AG04449 (cell line): ENCODE measurements around the gene DGKB.

Experiments
- CTCF ChIA-PET: fragments of 350-600 bp; formaldehyde crosslinking; extraction: SDS; loops from one replicate; lab custom pipeline; 2021; ENCODE audit warnings: antibody characterized with exemption; lab: Yijun Ruan, JAX
- POLR2A ChIA-PET: fragments of 400-600, 350-600 bp; formaldehyde crosslinking; extraction: SDS; loops from one replicate; lab custom pipeline; 2020; ENCODE audit warnings: antibody characterized with exemption, inconsistent platforms; lab: Yijun Ruan, JAX
- DNase-seq: peaks from one replicate; pipeline ENCODE4 v3.0.0-alpha.2; 2010; ENCODE audit warnings: low read depth, low spot score
- H3K4me3 ChIP-seq: 2 replicates; pipeline ENCODE4 v1.5.1; 2011; ENCODE audit warnings: low read depth, mild to moderate bottlenecking, control low read depth, low read length
- CTCF ChIP-seq: IDR thresholded peaks from one replicate; pipeline ENCODE4 v1.5.1; 2011; ENCODE audit warnings: mild to moderate bottlenecking, moderate library complexity, low read length, control low read depth, inconsistent platforms; ENCODE audit not compliant: insufficient read depth; ENCODE audit errors: missing control alignments

DGKB gene

GRCh38 chr7:14457568-14458453 lies 444.7 kb downstream of the DGKB start:
- ChIA-PET POLR2A (no interaction called here), CTCF (interaction anchor here (0.8 to 4.8 kb wide), 13 partner anchors 10 to 1181 kb away, joined by 3 to 48 read pairs (median 4); no protein-coding TSS in a partner anchor)
- DNase-seq, result peak; percentile 1
- TF ChIP-seq CTCF, result peak; percentile 63
- no peak overlapping the region for H3K4me3 ChIP-seq

GRCh38 chr7:14449291-14449690 lies 453.3 kb downstream of the DGKB start:
- no peak for TF ChIP-seq CTCF
- no peak overlapping the region for H3K4me3 ChIP-seq
- CTCF ChIA-PET, result no interaction called here
- DNase-seq, result no peak
- POLR2A ChIA-PET, result no interaction called here

GRCh38 chr7:14446829-14447228 lies 455.7 kb downstream of the DGKB start:
- TF ChIP-seq CTCF, result no peak
- no peak for DNase-seq
- H3K4me3 ChIP-seq, result no peak overlapping the region
- ChIA-PET CTCF (interaction anchor here (0.8 to 1.0 kb wide), 2 partner anchors 11 to 12 kb away, joined by 3 to 5 read pairs; no protein-coding TSS in a partner anchor), POLR2A (no interaction called here)

- CTCF ChIA-PET, result interaction anchor here (1.0 kb wide), 1 partner anchor 11 kb away, joined by 5 read pairs; no protein-coding TSS in a partner anchor
- DNase-seq, result no peak
- H3K4me3 ChIP-seq, result no peak overlapping the region
- POLR2A ChIA-PET, result no interaction called here
- no peak for TF ChIP-seq CTCF
Observed at GRCh38 chr7:14446219-14446618, 456.3 kb downstream of the DGKB start.

GRCh38 chr7:14438366-14438765 lies 464.2 kb downstream of the DGKB start:
- no peak for DNase-seq
- no peak for TF ChIP-seq CTCF
- POLR2A ChIA-PET, result no interaction called here
- H3K4me3 ChIP-seq, result no peak overlapping the region
- CTCF ChIA-PET, result no interaction called here

- no peak for TF ChIP-seq CTCF
- POLR2A ChIA-PET, result no interaction called here
- H3K4me3 ChIP-seq, result no peak overlapping the region
- CTCF ChIA-PET, result no interaction called here
- DNase-seq, result no peak
Observed at GRCh38 chr7:14436878-14437277, 465.7 kb downstream of the DGKB start.
